Measurements from ENCODE around the gene RGS3. TPM values are rescaled to one million over a fixed set of nuclear protein-coding genes. Genes with fewer than 3 reads are reported as not detected.

RGS3 gene
- total and polyA plus RNA-seq, 10 of the 15 experiments (the other 5 are each of a cell fraction or from before 2014, with no cell fraction given), result 2.9 to 138 (median 28.8) TPM

GRCh38 chr9:113485761-113486115 is 22.2 kb downstream of the RGS3 start:
- Histone ChIP-seq H4K20me1 (ENCODE audit: control insufficient read depth, insufficient read depth) (no peaks in the 10 kb centered on the region), H3K9ac (ENCODE audit: control insufficient read depth, insufficient read depth, low read length) (no peak overlapping the region), H3K36me3 (ENCODE audit: control insufficient read depth in 2 of 2, insufficient read depth in 2 of 2, low read length in 1 of 2) (no peaks in the 10 kb centered on the region), H3K79me2 (ENCODE audit: control insufficient read depth, insufficient read depth, low read length) (no peaks in the 10 kb centered on the region), H3K27ac (ENCODE audit: control insufficient read depth, insufficient read depth) (no peak overlapping the region), H3K9me3 (replicated peaks; ENCODE audit: control insufficient read depth, insufficient read depth, low read length) (no peaks in the 10 kb centered on the region), H2AFZ (ENCODE audit: control insufficient read depth, low read depth, low read length) (no peak overlapping the region), H3K4me1 (ENCODE audit: control insufficient read depth, insufficient read depth, low read length) (no peaks in the 10 kb centered on the region; the same call in 1 of the 2 replicates), H3K4me3 (no peak overlapping the region), H3K27me3 (replicated peaks in 1 of 2; ENCODE audit: control insufficient read depth in 2 of 2, insufficient read depth in 2 of 2, low read length in 1 of 2) (no peaks in the 10 kb centered on the region), H3K4me2 (ENCODE audit: control insufficient read depth, insufficient read depth) (no peak overlapping the region)
- in situ Hi-C loops (cut with MboI) (no loop called here), intact Hi-C loops (cut with micrococcal nuclease; ENCODE audit: unreplicated experiment) (no loop called here)
- BruUV-seq (replicated peaks), result no TSS peak
- ATAC-seq (no peak), FAIRE-seq (no peak), DNase-seq (ENCODE audit: low read depth, low spot score) (no peak)
- WGBS (ENCODE audit: insufficient coverage, insufficient replicate concordance, low lambda C conversion rate, missing lambda C conversion rate), result 28% methylated on average over 5 of the region's 5 CpGs
- CTCF ChIA-PET, result no interaction called here
- SMC1A ChIA-PET (ENCODE audit: uncharacterized antibody, unreplicated experiment), result no interaction called here
- RAD21 ChIA-PET (ENCODE audit: unreplicated experiment), result no interaction called here
- TF ChIP-seq ETV6 (conservative IDR thresholded peaks at IDR 0.05 in 1 of 2, IDR thresholded peaks at IDR 0.05 in 1 of 2; ENCODE audit: borderline replicate concordance in 1 of 2, low read depth in 1 of 2), result no peak
- TF ChIP-seq CUX1 (IDR thresholded peaks at IDR 0.05; ENCODE audit: insufficient replicate concordance, low read depth, low read length), result no peak
- POLR2A ChIA-PET, result no interaction called here

Measured in GM12878 (cell line).